ENCODE results near the gene ADGRV1.
A peak's percentile ranks its signal among the peaks of the same experiment; 100 is the strongest.

The ADGRV1 gene

GRCh38 chr5:91070761-91071550 is 512.4 kb downstream of the ADGRV1 start:
- no peaks in the 10 kb centered on the region for H3K36me3 ChIP-seq (ENCODE audit: low read depth)
- H3K9me3 ChIP-seq (ENCODE audit: severe bottlenecking) = no peaks in the 10 kb centered on the region
- no peak overlapping the region for H3K27ac ChIP-seq (ENCODE audit: poor library complexity, severe bottlenecking)
- TF ChIP-seq, protein P1, sequence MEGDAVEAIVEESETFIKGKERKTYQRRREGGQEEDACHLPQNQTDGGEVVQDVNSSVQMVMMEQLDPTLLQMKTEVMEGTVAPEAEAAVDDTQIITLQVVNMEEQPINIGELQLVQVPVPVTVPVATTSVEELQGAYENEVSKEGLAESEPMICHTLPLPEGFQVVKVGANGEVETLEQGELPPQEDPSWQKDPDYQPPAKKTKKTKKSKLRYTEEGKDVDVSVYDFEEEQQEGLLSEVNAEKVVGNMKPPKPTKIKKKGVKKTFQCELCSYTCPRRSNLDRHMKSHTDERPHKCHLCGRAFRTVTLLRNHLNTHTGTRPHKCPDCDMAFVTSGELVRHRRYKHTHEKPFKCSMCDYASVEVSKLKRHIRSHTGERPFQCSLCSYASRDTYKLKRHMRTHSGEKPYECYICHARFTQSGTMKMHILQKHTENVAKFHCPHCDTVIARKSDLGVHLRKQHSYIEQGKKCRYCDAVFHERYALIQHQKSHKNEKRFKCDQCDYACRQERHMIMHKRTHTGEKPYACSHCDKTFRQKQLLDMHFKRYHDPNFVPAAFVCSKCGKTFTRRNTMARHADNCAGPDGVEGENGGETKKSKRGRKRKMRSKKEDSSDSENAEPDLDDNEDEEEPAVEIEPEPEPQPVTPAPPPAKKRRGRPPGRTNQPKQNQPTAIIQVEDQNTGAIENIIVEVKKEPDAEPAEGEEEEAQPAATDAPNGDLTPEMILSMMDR (IDR thresholded peaks at IDR 0.05; ENCODE audit: poor library complexity, severe bottlenecking) = no peak
- no peak for DNase-seq (ENCODE audit: low spot score)
- no peak overlapping the region for H3K4me3 ChIP-seq (ENCODE audit: severe bottlenecking)
- no peaks in the 10 kb centered on the region for H3K27me3 ChIP-seq (ENCODE audit: insufficient read depth, poor library complexity, severe bottlenecking)
- no peak for ATAC-seq (ENCODE audit: low read depth)
- peaks cover 5% of the 10 kb centered on the region for H3K4me1 ChIP-seq (ENCODE audit: insufficient read depth, poor library complexity, severe bottlenecking)

- H3K27ac ChIP-seq (ENCODE audit: poor library complexity, severe bottlenecking) = no peak overlapping the region
- H3K9me3 ChIP-seq (ENCODE audit: severe bottlenecking) = no peaks in the 10 kb centered on the region
- no peak for DNase-seq (ENCODE audit: low spot score)
- TF ChIP-seq, protein P1 (IDR thresholded peaks at IDR 0.05; ENCODE audit: poor library complexity, severe bottlenecking) = no peak
- no peaks in the 10 kb centered on the region for H3K36me3 ChIP-seq (ENCODE audit: low read depth)
- ATAC-seq (ENCODE audit: low read depth) = peak; percentile 57
- H3K4me3 ChIP-seq (ENCODE audit: severe bottlenecking) = no peak overlapping the region
- H3K4me1 ChIP-seq (ENCODE audit: insufficient read depth, poor library complexity, severe bottlenecking) = peaks cover 16% of the 10 kb centered on the region
- no peaks in the 10 kb centered on the region for H3K27me3 ChIP-seq (ENCODE audit: insufficient read depth, poor library complexity, severe bottlenecking)
Observed at GRCh38 chr5:91072881-91073280, 514.3 kb downstream of the ADGRV1 start.

GRCh38 chr5:91074615-91075014 is 516.0 kb downstream of the ADGRV1 start:
- DNase-seq (ENCODE audit: low spot score) = no peak
- ATAC-seq (ENCODE audit: low read depth) = no peak

GRCh38 chr5:91076138-91076537 is 517.5 kb downstream of the ADGRV1 start:
- ATAC-seq (ENCODE audit: low read depth) (no peak), DNase-seq (ENCODE audit: low spot score) (no peak)
- TF ChIP-seq, protein P1 (IDR thresholded peaks at IDR 0.05; ENCODE audit: poor library complexity, severe bottlenecking) = no peak
- Histone ChIP-seq H3K36me3 (ENCODE audit: low read depth) (no peaks in the 10 kb centered on the region), H3K27ac (ENCODE audit: poor library complexity, severe bottlenecking) (no peak overlapping the region), H3K9me3 (ENCODE audit: severe bottlenecking) (no peaks in the 10 kb centered on the region), H3K4me3 (ENCODE audit: severe bottlenecking) (no peak overlapping the region), H3K4me1 (ENCODE audit: insufficient read depth, poor library complexity, severe bottlenecking) (peaks cover 32% of the 10 kb centered on the region), H3K27me3 (ENCODE audit: insufficient read depth, poor library complexity, severe bottlenecking) (no peaks in the 10 kb centered on the region)

More at GRCh38 chr5:91074615-91075014, 516.0 kb downstream of the ADGRV1 start:
- Histone ChIP-seq H3K27me3 (ENCODE audit: insufficient read depth, poor library complexity, severe bottlenecking) (no peaks in the 10 kb centered on the region), H3K36me3 (ENCODE audit: low read depth) (no peaks in the 10 kb centered on the region), H3K4me3 (ENCODE audit: severe bottlenecking) (no peak overlapping the region), H3K27ac (ENCODE audit: poor library complexity, severe bottlenecking) (no peak overlapping the region), H3K9me3 (ENCODE audit: severe bottlenecking) (no peaks in the 10 kb centered on the region), H3K4me1 (ENCODE audit: insufficient read depth, poor library complexity, severe bottlenecking) (peaks cover 32% of the 10 kb centered on the region)
- TF ChIP-seq, protein P1 (IDR thresholded peaks at IDR 0.05; ENCODE audit: poor library complexity, severe bottlenecking) = no peak

GRCh38 chr5:91077623-91078022 is 519.0 kb downstream of the ADGRV1 start:
- H3K4me3 ChIP-seq (ENCODE audit: severe bottlenecking) = no peak overlapping the region
- H3K9me3 ChIP-seq (ENCODE audit: severe bottlenecking) = no peaks in the 10 kb centered on the region
- H3K27ac ChIP-seq (ENCODE audit: poor library complexity, severe bottlenecking) = peak overlapping the region; percentile 38
- H3K36me3 ChIP-seq (ENCODE audit: low read depth) = no peaks in the 10 kb centered on the region
- TF ChIP-seq, protein P1 (IDR thresholded peaks at IDR 0.05; ENCODE audit: poor library complexity, severe bottlenecking) = no peak
- DNase-seq (ENCODE audit: low spot score) = no peak
- ATAC-seq (ENCODE audit: low read depth) = peak; percentile 74
- H3K4me1 ChIP-seq (ENCODE audit: insufficient read depth, poor library complexity, severe bottlenecking) = peaks cover 32% of the 10 kb centered on the region
- H3K27me3 ChIP-seq (ENCODE audit: insufficient read depth, poor library complexity, severe bottlenecking) = no peaks in the 10 kb centered on the region
